Measurements from ENCODE around the gene GABRG3.

GRCh38 chr15:26970712-26971210, at the start of gene GABRG3:
- no peak for TF ChIP-seq GLIS2 (tag by site-specific recombination; IDR thresholded peaks at IDR 0.05)
- TF ChIP-seq ZNF292 (tag by site-specific recombination; IDR thresholded peaks at IDR 0.05; ENCODE audit: borderline replicate concordance, low read depth), result no peak
- no peak for TF ChIP-seq CTCF (tag by site-specific recombination; IDR thresholded peaks at IDR 0.05)
- TF ChIP-seq HOXA7 (CRISPR knock-in tag; IDR thresholded peaks at IDR 0.05; ENCODE audit: borderline replicate concordance), result no peak
- no peak for TF ChIP-seq ZNF660 (tag by site-specific recombination; IDR thresholded peaks at IDR 0.05)
- TF ChIP-seq ZNF654 (tag by site-specific recombination; IDR thresholded peaks at IDR 0.05; ENCODE audit: low read depth), result no peak
- TF ChIP-seq ZNF768 (tag by site-specific recombination; IDR thresholded peaks at IDR 0.05), result no peak
- TF ChIP-seq, protein P1, sequence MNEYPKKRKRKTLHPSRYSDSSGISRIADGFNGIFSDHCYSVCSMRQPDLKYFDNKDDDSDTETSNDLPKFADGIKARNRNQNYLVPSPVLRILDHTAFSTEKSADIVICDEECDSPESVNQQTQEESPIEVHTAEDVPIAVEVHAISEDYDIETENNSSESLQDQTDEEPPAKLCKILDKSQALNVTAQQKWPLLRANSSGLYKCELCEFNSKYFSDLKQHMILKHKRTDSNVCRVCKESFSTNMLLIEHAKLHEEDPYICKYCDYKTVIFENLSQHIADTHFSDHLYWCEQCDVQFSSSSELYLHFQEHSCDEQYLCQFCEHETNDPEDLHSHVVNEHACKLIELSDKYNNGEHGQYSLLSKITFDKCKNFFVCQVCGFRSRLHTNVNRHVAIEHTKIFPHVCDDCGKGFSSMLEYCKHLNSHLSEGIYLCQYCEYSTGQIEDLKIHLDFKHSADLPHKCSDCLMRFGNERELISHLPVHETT (tag by site-specific recombination; IDR thresholded peaks at IDR 0.05), result no peak
- TF ChIP-seq OVOL3 (tag by site-specific recombination; IDR thresholded peaks at IDR 0.05), result no peak
- no peak for TF ChIP-seq ZFP69B (tag by site-specific recombination; IDR thresholded peaks at IDR 0.05)
